HepG2 (cell line): Measurements from ENCODE around the gene DNAJB8. TPM values are rescaled to one million over a fixed set of nuclear protein-coding genes. Genes with fewer than 3 reads are reported as not detected.

Experiments used
- BORCS8-MEF2B ChIP-seq: sonication (generic); formaldehyde crosslinking; IDR thresholded peaks from 2 replicates; pipeline ENCODE4 v1.8.0; 2022; ENCODE audit warnings: mild to moderate bottlenecking, missing genetic modification reagents
- CBX2 ChIP-seq, 2 experiments: fragments of 200-600 bp in 1 of 2; sonication (generic); formaldehyde crosslinking in 1 of 2; IDR thresholded peaks; 2 replicates each; pipeline versions ENCODE4 v1.7.0 to v1.8.1; 2018 to 2022; ENCODE audit warnings: low read depth in 2 of 2, low read length in 1 of 2, mild to moderate bottlenecking in 1 of 2, missing genetic modification reagents in 1 of 2
- GATAD2A ChIP-seq: IDR thresholded peaks from 2 replicates; pipeline ENCODE4 v1.6.1; 2016
- NONO ChIP-seq, 2 experiments: fragments of 450-650 bp in 1 of 2; sonication (generic) in 1 of 2; formaldehyde crosslinking in 1 of 2; IDR thresholded peaks in 1 of 2; conservative IDR thresholded peaks in 1 of 2; 2 replicates each; pipeline versions ENCODE4 v1.6.1 to v1.8.0; 2017 to 2022; ENCODE audit warnings: mild to moderate bottlenecking in 1 of 2, missing genetic modification reagents in 1 of 2, moderate library complexity in 1 of 2
- PAWR ChIP-seq: sonication (generic); formaldehyde crosslinking; IDR thresholded peaks from 2 replicates; pipeline ENCODE4 v1.4.0; 2020; ENCODE audit warnings: missing genetic modification reagents, mild to moderate bottlenecking, borderline replicate concordance
- RAD51 ChIP-seq: fragments of 450-650 bp; IDR thresholded peaks from 2 replicates; pipeline ENCODE4 v1.6.1; 2016; ENCODE audit warnings: borderline replicate concordance
- REXO4 ChIP-seq: sonication (generic); formaldehyde crosslinking; IDR thresholded peaks from 2 replicates; pipeline ENCODE4 v1.8.0; 2022; ENCODE audit warnings: missing genetic modification reagents, mild to moderate bottlenecking, borderline replicate concordance
- TBP ChIP-seq: sonication (generic); formaldehyde crosslinking; IDR thresholded peaks from 2 replicates; pipeline ENCODE4 v1.5.0; 2020; ENCODE audit warnings: missing genetic modification reagents
- TCF7 ChIP-seq: sonication (generic); IDR thresholded peaks from 2 replicates; pipeline ENCODE4 v1.6.1; 2016; ENCODE audit warnings: antibody characterized with exemption, low read depth
- ZFP90 ChIP-seq: sonication (generic); formaldehyde crosslinking; IDR thresholded peaks from 2 replicates; pipeline ENCODE4 v1.8.0; 2022; ENCODE audit warnings: missing genetic modification reagents, mild to moderate bottlenecking, inconsistent platforms, borderline replicate concordance
- ZNF441 ChIP-seq: sonication (generic); formaldehyde crosslinking; IDR thresholded peaks from 2 replicates; pipeline ENCODE4 v1.7.0; 2021; ENCODE audit warnings: missing genetic modification reagents, borderline replicate concordance
- ZNF460 ChIP-seq: sonication (generic); formaldehyde crosslinking; IDR thresholded peaks from 2 replicates; pipeline ENCODE4 v1.5.1; 2020; ENCODE audit warnings: missing genetic modification reagents, mild to moderate bottlenecking, borderline replicate concordance
- ZNF496 ChIP-seq: sonication (generic); formaldehyde crosslinking; IDR thresholded peaks from 2 replicates; pipeline ENCODE4 v1.8.1; 2023; ENCODE audit warnings: mild to moderate bottlenecking, moderate library complexity, missing genetic modification reagents; ENCODE audit not compliant: insufficient replicate concordance
- polyA plus RNA-seq, 8 experiments: library from polyadenylated mRNA; depleted of rRNA in 3 of 8; stranded (reverse) in 7 of 8; unstranded in 1 of 8; fragments of >200 nt; fragmentation: Illumina TruSeq in 4 of 8; extraction: Trizol in 4 of 8; gene quantifications; 2 replicates each; pipeline versions ENCODE4 v1.2.1 to v1.2.3, GENCODE V29; 2011 to 2016; ENCODE audit warnings: low read depth in 4 of 8, missing spikeins in 1 of 8, mixed read lengths in 1 of 8; ENCODE audit not compliant: insufficient read depth in 1 of 8
- total RNA-seq, 5 experiments: library from RNA; depleted of rRNA; stranded (reverse); fragments of >200 nt; fragmentation: Illumina TruSeq; extraction: Trizol; gene quantifications; 2 replicates each; pipeline ENCODE4 v1.2.3, GENCODE V29; 2016; ENCODE audit warnings: low read depth in 1 of 5
- TF ChIP-seq, protein P1 (sequence below): sonication (generic); formaldehyde crosslinking; IDR thresholded peaks from 2 replicates; pipeline ENCODE4 v1.8.0; 2022; ENCODE audit warnings: mild to moderate bottlenecking, missing genetic modification reagents
- TF ChIP-seq, protein P2 (sequence below): sonication (generic); formaldehyde crosslinking; conservative IDR thresholded peaks from 2 replicates; pipeline ENCODE4 v1.4.0; 2020; ENCODE audit warnings: mild to moderate bottlenecking, missing genetic modification reagents, moderate library complexity
- TF ChIP-seq, protein P3 (sequence below): sonication (generic); formaldehyde crosslinking; IDR thresholded peaks from 2 replicates; pipeline ENCODE4 v1.5.0; 2020; ENCODE audit warnings: mild to moderate bottlenecking, low read depth, missing genetic modification reagents, borderline replicate concordance
- TF ChIP-seq, protein P4 (sequence below): IDR thresholded peaks from 2 replicates; pipeline ENCODE4 v1.6.1; 2016; ENCODE audit warnings: missing compliant biosample characterization, missing genetic modification reagents, borderline replicate concordance
- TF ChIP-seq, protein P5 (sequence below): sonication (generic); formaldehyde crosslinking; IDR thresholded peaks from 2 replicates; pipeline ENCODE4 v1.4.0; 2020; ENCODE audit warnings: missing genetic modification reagents, borderline replicate concordance

Gene DNAJB8
- total and polyA plus RNA-seq, 2 of the 13 experiments (the other 11 are each of a cell fraction or from before 2014, with no cell fraction given) = not detected

DNA sequence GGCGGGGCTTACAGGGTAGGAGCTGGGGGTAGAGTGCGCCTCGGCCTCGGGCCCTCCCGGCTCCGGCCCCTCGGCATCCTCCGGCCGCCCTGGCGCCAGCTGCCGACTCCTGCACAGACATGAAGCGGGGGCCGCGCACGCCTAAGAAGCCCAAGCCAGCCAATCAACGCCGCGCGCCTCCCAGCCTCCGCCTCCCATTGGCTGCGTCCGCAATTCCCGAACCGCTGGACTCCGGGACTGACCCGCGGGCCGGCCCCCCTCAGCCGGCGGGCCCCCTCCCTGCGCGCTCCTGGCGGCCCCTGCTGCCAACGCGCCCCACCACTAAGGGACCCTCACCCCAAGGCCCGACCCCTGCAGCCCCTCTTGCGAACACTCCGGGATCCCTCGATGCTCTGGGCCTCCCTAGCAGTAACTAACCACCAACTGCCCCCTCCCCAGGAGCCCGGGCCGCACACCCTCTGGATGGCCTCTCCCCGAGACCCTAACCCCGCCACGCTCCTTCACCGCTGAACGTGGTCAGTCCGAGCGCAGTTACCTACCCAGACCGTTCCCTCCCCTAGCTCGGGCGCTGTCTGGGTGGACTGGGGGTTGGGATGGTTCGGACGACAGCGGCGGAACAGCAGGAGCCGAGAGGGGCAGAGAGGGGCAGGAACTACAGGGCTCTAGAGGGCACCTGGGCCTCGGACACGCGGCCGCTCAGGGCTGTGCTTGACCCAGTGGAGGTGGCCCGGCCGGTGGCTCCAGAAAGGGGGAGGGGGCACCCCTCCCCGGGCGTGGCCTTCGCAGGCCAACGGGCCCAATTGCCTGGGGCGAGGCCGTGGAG, 21.3 kb upstream of the DNAJB8 start (continued):
- TF ChIP-seq, protein P1, sequence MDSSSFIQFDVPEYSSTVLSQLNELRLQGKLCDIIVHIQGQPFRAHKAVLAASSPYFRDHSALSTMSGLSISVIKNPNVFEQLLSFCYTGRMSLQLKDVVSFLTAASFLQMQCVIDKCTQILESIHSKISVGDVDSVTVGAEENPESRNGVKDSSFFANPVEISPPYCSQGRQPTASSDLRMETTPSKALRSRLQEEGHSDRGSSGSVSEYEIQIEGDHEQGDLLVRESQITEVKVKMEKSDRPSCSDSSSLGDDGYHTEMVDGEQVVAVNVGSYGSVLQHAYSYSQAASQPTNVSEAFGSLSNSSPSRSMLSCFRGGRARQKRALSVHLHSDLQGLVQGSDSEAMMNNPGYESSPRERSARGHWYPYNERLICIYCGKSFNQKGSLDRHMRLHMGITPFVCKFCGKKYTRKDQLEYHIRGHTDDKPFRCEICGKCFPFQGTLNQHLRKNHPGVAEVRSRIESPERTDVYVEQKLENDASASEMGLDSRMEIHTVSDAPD = no peak
- TF ChIP-seq TBP (CRISPR knock-in tag) = no peak
- peak; percentile 60; the same call in 1 of the 2 replicates for TF ChIP-seq ZNF441
- no peak; the same call in 1 of the 2 replicates for TF ChIP-seq GATAD2A (CRISPR knock-in tag)
- no peak for TF ChIP-seq ZNF460
- TF ChIP-seq, protein P2, sequence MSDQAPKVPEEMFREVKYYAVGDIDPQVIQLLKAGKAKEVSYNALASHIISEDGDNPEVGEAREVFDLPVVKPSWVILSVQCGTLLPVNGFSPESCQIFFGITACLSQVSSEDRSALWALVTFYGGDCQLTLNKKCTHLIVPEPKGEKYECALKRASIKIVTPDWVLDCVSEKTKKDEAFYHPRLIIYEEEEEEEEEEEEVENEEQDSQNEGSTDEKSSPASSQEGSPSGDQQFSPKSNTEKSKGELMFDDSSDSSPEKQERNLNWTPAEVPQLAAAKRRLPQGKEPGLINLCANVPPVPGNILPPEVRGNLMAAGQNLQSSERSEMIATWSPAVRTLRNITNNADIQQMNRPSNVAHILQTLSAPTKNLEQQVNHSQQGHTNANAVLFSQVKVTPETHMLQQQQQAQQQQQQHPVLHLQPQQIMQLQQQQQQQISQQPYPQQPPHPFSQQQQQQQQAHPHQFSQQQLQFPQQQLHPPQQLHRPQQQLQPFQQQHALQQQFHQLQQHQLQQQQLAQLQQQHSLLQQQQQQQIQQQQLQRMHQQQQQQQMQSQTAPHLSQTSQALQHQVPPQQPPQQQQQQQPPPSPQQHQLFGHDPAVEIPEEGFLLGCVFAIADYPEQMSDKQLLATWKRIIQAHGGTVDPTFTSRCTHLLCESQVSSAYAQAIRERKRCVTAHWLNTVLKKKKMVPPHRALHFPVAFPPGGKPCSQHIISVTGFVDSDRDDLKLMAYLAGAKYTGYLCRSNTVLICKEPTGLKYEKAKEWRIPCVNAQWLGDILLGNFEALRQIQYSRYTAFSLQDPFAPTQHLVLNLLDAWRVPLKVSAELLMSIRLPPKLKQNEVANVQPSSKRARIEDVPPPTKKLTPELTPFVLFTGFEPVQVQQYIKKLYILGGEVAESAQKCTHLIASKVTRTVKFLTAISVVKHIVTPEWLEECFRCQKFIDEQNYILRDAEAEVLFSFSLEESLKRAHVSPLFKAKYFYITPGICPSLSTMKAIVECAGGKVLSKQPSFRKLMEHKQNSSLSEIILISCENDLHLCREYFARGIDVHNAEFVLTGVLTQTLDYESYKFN (CRISPR knock-in tag) = peak; percentile 29; the same call in 1 of the 2 replicates
- TF ChIP-seq NONO (IDR thresholded peaks at IDR 0.05) = no peak
- TF ChIP-seq NONO (CRISPR knock-in tag; conservative IDR thresholded peaks at IDR 0.05) = peak; percentile 89
- 0 out of 2 replicates have a peak, but pooled peaks have one; percentile 57 for TF ChIP-seq BORCS8-MEF2B (CRISPR knock-in tag)
- no peak for TF ChIP-seq RAD51
- TF ChIP-seq TCF7 = no peak
- TF ChIP-seq, protein P3, sequence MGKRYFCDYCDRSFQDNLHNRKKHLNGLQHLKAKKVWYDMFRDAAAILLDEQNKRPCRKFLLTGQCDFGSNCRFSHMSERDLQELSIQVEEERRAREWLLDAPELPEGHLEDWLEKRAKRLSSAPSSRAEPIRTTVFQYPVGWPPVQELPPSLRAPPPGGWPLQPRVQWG = no peak
- TF ChIP-seq, protein P4, sequence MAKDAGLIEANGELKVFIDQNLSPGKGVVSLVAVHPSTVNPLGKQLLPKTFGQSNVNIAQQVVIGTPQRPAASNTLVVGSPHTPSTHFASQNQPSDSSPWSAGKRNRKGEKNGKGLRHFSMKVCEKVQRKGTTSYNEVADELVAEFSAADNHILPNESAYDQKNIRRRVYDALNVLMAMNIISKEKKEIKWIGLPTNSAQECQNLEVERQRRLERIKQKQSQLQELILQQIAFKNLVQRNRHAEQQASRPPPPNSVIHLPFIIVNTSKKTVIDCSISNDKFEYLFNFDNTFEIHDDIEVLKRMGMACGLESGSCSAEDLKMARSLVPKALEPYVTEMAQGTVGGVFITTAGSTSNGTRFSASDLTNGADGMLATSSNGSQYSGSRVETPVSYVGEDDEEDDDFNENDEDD (CRISPR knock-in tag) = peak; percentile 52; the same call in 1 of the 2 replicates
- TF ChIP-seq ZNF496 = no peak
- TF ChIP-seq CBX2 (IDR thresholded peaks at IDR 0.05; ENCODE audit: low read depth, low read length) = no peak
- no peak for TF ChIP-seq CBX2 (CRISPR knock-in tag; IDR thresholded peaks at IDR 0.05; ENCODE audit: low read depth)
- TF ChIP-seq REXO4 (CRISPR knock-in tag) = no peak
- TF ChIP-seq, protein P5, sequence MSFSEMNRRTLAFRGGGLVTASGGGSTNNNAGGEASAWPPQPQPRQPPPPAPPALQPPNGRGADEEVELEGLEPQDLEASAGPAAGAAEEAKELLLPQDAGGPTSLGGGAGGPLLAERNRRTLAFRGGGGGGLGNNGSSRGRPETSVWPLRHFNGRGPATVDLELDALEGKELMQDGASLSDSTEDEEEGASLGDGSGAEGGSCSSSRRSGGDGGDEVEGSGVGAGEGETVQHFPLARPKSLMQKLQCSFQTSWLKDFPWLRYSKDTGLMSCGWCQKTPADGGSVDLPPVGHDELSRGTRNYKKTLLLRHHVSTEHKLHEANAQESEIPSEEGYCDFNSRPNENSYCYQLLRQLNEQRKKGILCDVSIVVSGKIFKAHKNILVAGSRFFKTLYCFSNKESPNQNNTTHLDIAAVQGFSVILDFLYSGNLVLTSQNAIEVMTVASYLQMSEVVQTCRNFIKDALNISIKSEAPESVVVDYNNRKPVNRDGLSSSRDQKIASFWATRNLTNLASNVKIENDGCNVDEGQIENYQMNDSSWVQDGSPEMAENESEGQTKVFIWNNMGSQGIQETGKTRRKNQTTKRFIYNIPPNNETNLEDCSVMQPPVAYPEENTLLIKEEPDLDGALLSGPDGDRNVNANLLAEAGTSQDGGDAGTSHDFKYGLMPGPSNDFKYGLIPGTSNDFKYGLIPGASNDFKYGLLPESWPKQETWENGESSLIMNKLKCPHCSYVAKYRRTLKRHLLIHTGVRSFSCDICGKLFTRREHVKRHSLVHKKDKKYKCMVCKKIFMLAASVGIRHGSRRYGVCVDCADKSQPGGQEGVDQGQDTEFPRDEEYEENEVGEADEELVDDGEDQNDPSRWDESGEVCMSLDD (CRISPR knock-in tag) = no peak
- 0 out of 2 replicates have a peak, but pooled peaks have one; percentile 19 for TF ChIP-seq ZFP90 (CRISPR knock-in tag)
- TF ChIP-seq PAWR (CRISPR knock-in tag) = no peak
